GM15510 (cell line): Measurements from ENCODE around the gene ATG4C.
A peak's percentile ranks its signal among the peaks of the same experiment; 100 is the strongest.

ENCODE experiments used
- POLR2A ChIP-seq: IDR thresholded peaks from 3 replicates; pipeline ENCODE4 v1.6.1; 2011; ENCODE audit warnings: borderline replicate concordance; ENCODE audit not compliant: insufficient read length; ENCODE audit errors: extremely low read depth

Gene ATG4C

GRCh38 chr1:62783736-62784508, at the start of gene ATG4C:
TSS of gene ATG4C (plus strand) at chr1:62784132. CDS start at chr1:62803787, 19,655 bp downstream.
- TF ChIP-seq POLR2A = peak; percentile 92

GRCh38 chr1:62735491-62736171, 48.3 kb upstream of the ATG4C start:
- no peak for TF ChIP-seq POLR2A

- no peak for TF ChIP-seq POLR2A
Measured at GRCh38 chr1:62744611-62745577, 39.0 kb upstream of the ATG4C start.

- no peak for TF ChIP-seq POLR2A
Measured at GRCh38 chr1:62746086-62746808, 37.7 kb upstream of the ATG4C start.

- no peak for TF ChIP-seq POLR2A
Measured at GRCh38 chr1:62746809-62747138, 37.2 kb upstream of the ATG4C start.

- TF ChIP-seq POLR2A = no peak
Measured at GRCh38 chr1:62753031-62753965, 30.6 kb upstream of the ATG4C start.

GRCh38 chr1:62765981-62766380, 18.0 kb upstream of the ATG4C start:
- TF ChIP-seq POLR2A = no peak

GRCh38 chr1:62772607-62773295, 11.2 kb upstream of the ATG4C start:
- no peak for TF ChIP-seq POLR2A

GRCh38 chr1:62774006-62774405, 9.9 kb upstream of the ATG4C start:
- TF ChIP-seq POLR2A = no peak

GRCh38 chr1:62774971-62775595, 8.8 kb upstream of the ATG4C start:
- no peak for TF ChIP-seq POLR2A

- no peak for TF ChIP-seq POLR2A
Measured at GRCh38 chr1:62778208-62778607, 5.7 kb upstream of the ATG4C start.

GRCh38 chr1:62781841-62782543, 1.9 kb upstream of the ATG4C start:
- no peak for TF ChIP-seq POLR2A
